ENCODE data around the gene TMEM125.

The TMEM125 gene

DNA sequence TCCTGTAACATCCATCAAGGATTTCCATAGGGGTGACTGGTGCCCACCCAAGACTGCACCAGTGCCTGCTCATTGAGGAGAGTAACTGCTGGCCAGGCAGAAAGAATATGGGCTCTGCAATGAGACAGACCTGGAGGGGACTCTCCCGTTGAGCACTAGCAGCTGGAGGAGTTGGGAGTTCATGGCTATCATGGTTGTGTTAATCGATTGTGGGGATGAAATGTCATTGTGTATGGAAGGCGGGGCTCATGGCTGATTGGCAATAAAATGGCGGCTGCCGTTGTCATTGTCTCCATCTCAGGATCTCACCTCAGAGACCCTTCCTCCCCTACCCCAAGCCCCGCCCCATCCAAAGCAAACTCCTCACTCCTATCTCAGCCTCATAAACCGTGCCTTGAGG, 3.9 kb downstream of the TMEM125 start:
- Histone ChIP-seq H3K4me2 (peak overlapping the region; percentile 65), H3K36me3 (no peaks in the 10 kb centered on the region), H3K9ac (no peak overlapping the region), H3K27me3 (no peaks in the 10 kb centered on the region), H3K27ac (peak overlapping the region; percentile 67), H4K20me1 (no peaks in the 10 kb centered on the region), H3K4me1 (peaks cover 16% of the 10 kb centered on the region), H3K9me3 (no peaks in the 10 kb centered on the region; the same call in 1 of the 2 replicates), H3K4me3 (no peak overlapping the region)
- no peak for TF ChIP-seq Cebpa-rat (IDR thresholded peaks at IDR 0.05)

DNA sequence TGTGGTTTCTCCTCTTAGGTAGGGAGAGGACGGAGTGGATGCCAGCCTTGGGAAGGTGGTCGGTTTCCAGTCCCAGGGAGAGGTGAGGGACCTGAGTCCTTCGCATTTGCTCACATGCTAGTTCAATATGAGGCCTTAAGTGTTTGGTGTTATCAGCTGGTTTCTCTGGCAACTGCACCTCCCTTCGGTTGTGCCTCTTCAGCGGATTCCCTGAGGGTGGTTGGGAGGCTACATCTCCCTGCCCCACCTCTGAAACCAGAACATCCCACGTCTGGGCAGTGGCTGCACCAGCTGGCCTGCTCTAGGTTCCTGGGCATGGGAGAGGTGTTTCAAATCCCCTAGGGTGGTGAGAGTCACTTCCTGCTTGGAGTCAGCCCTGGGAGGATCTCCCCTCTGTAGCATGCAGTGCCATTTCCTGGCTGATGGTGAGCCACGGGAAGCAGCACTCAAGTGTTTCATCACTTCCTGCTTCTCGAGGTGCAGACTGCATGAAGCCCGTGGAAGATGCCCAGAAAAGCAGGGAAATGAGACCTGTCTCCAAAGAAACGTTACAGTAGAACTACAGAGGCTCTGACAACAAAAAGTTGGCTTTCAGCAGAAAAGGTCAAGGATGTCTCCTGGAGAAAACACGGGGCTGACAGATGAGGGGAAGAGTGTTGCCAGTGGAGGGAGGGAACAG, 4.5 kb downstream of the TMEM125 start:
- no peak overlapping the region; the same call in 1 of the 2 replicates for H3K9ac ChIP-seq
- H3K27me3 ChIP-seq: no peaks in the 10 kb centered on the region
- no peaks in the 10 kb centered on the region; the same call in 1 of the 2 replicates for H3K9me3 ChIP-seq
- H3K36me3 ChIP-seq: no peaks in the 10 kb centered on the region
- peak overlapping the region; percentile 67 for H3K27ac ChIP-seq
- H3K4me2 ChIP-seq: peak overlapping the region; percentile 65
- H3K4me1 ChIP-seq: peaks cover 16% of the 10 kb centered on the region
- TF ChIP-seq Cebpa-rat (IDR thresholded peaks at IDR 0.05): no peak
- peak overlapping the region; percentile 6; the same call in 1 of the 2 replicates for H3K4me3 ChIP-seq
- H4K20me1 ChIP-seq: no peaks in the 10 kb centered on the region

DNA sequence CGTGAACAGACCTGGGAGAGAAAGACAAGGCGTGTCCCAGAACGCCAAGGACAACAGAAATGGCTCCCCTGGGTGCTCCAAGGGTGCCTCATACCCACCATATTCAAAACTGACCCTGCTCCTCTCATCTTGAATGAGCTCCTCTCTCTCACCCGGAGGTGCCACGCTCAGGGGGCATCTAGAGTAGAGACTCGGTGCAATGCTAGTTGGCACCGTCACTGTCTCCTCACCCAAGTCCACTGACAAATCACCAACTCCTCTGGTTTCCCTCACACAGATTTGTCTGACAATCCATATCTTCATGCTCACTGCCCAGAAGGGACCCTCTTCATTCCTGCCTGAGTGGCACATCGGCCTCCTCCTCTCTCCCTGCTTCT, 5.0 kb downstream of the TMEM125 start:
- TF ChIP-seq Cebpa-rat (IDR thresholded peaks at IDR 0.05): no peak
- Histone ChIP-seq H3K4me3 (no peak overlapping the region), H3K27me3 (no peaks in the 10 kb centered on the region), H4K20me1 (no peaks in the 10 kb centered on the region), H3K27ac (peak overlapping the region; percentile 67), H3K4me2 (peak overlapping the region; percentile 65), H3K9ac (no peak overlapping the region; the same call in 1 of the 2 replicates), H3K36me3 (no peaks in the 10 kb centered on the region), H3K4me1 (peaks cover 16% of the 10 kb centered on the region), H3K9me3 (no peaks in the 10 kb centered on the region; the same call in 1 of the 2 replicates)

DNA sequence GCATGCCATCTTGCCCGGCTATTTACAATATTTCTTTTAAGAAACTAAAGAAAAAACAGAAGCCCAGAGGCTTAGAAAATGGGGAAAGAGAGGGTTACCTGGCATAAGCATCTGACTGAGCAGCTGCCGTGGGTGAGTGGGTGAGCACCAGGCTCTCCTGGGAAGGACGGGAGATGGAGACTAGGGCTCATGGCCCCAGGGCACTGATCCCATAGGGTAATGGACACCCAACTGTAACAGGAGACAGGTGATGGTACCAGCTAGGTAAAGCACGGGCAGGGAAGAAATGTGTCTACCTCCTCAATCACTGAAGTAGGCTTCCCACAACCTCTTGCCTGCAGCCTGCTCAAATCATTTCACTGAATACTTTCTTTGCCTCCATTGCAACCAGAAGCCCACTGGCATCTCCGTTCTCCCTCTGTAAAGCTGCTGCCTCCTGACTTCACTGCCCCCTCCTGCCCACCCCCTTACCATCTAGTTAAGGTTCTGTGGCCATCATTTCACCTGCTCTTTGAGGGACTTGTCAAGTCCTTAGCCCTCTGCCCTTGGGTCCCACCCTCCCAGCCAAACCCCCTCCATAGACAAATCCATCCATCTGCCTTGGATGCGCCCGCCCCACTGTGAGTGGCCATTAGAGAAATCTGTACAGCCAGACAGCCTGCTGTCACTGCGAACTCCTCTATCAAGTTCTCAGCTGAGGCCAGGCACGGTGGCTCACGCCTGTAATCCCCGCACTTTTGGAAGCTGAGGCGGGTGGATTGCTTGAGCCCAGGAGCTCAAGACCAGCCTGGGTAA, 6.2 kb downstream of the TMEM125 start:
- Histone ChIP-seq H3K27ac (no peak overlapping the region; the same call in 1 of the 2 replicates), H3K9me3 (no peaks in the 10 kb centered on the region; the same call in 1 of the 2 replicates), H3K9ac (no peak overlapping the region), H3K36me3 (no peaks in the 10 kb centered on the region), H3K27me3 (no peaks in the 10 kb centered on the region), H3K4me1 (peaks cover 16% of the 10 kb centered on the region), H3K4me3 (no peak overlapping the region), H4K20me1 (no peaks in the 10 kb centered on the region), H3K4me2 (no peak overlapping the region)
- no peak for TF ChIP-seq Cebpa-rat (IDR thresholded peaks at IDR 0.05)

DNA sequence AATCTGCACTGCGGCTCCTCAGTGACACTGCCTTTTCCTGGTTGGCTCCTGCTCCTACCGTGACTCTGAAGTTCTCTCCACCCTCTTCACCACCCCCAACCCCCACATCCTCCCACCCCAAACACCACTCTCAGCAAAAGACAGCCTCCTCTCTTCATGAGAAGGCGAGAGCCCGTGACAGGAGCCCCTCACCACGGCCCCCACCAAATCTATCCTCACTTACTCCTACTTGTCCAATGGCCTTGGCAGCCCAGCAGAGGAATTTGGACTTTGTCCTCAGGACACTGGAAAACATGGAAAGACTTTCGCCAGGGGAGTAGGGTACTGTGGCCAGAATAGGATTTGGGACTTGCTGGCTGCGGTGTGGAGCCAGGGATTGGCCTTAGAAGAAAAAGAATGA, 6.9 kb downstream of the TMEM125 start:
- H3K9me3 ChIP-seq: no peaks in the 10 kb centered on the region; the same call in 1 of the 2 replicates
- TF ChIP-seq Cebpa-rat (IDR thresholded peaks at IDR 0.05): no peak
- H3K27me3 ChIP-seq: no peaks in the 10 kb centered on the region
- peaks cover 16% of the 10 kb centered on the region for H3K4me1 ChIP-seq
- no peaks in the 10 kb centered on the region for H4K20me1 ChIP-seq
- H3K4me2 ChIP-seq: no peak overlapping the region
- no peak overlapping the region for H3K27ac ChIP-seq
- H3K4me3 ChIP-seq: no peak overlapping the region
- H3K9ac ChIP-seq: no peak overlapping the region
- H3K36me3 ChIP-seq: no peaks in the 10 kb centered on the region

DNA sequence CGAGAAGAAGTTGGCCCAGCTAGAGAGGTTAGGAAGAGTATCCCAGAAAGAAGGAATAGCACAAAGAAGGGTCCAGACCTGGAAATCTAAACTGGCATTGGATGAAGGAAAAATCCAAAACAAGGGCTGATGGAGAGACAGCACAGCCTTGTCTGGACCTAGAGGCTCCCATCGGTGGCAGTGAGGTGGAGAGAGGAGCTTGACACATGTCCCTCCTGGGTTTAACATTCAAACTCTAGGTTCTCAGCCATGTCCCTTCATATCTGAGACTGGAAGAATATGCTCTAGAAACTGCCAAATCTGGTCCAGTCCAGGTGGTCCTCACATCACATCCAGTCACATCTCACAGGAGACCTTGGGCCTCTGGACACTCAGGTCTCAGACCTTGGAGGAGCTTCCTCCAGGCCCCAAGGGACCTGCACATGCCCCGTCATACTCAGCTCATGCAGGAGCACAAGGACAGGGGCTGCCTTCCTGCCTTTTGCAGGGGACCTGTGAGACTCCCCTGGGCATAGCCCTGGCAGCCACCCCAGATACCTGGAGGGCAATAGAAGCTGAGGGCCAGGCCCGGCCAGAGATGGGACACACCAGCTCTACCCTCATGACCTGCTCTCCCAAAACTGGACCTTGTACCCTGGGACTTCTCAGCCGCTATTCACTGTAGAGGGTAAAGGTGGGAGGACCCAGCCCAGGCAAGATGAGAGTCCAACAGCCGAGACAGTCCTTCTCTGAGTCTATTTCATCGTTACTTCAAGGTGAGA, 7.5 kb downstream of the TMEM125 start:
- Histone ChIP-seq H3K9ac (no peak overlapping the region), H3K27me3 (no peaks in the 10 kb centered on the region), H3K4me1 (peaks cover 16% of the 10 kb centered on the region), H3K36me3 (no peaks in the 10 kb centered on the region), H3K4me3 (no peak overlapping the region), H4K20me1 (no peaks in the 10 kb centered on the region), H3K9me3 (no peaks in the 10 kb centered on the region; the same call in 1 of the 2 replicates), H3K27ac (no peak overlapping the region), H3K4me2 (no peak overlapping the region)
- no peak for TF ChIP-seq Cebpa-rat (IDR thresholded peaks at IDR 0.05)

DNA sequence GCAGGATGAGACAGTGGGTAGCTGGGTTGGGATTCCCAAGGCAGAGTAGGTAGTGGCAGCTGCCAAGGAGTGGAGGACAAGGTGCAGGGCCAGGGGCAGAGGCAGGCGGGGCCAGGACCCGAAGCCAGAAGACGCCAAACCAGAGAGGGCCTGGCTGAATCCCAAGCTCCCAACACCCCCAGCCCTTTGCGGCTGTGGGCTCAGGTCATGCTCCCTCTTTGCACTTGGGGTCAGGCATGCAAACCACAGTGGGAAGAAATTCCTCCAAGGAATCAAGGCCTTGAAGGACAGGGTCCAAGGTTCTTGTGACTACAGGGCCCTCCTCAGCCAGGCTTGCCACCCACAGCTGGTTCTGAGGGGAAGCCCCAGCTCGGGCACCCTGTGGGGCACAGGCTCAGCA, 9.4 kb downstream of the TMEM125 start:
- H3K27me3 ChIP-seq: no peaks in the 10 kb centered on the region
- H4K20me1 ChIP-seq: no peaks in the 10 kb centered on the region
- H3K9ac ChIP-seq: no peak overlapping the region
- H3K4me1 ChIP-seq: peaks cover 9% of the 10 kb centered on the region
- no peak for TF ChIP-seq Cebpa-rat (IDR thresholded peaks at IDR 0.05)
- H3K9me3 ChIP-seq: no peaks in the 10 kb centered on the region
- no peaks in the 10 kb centered on the region for H3K36me3 ChIP-seq
- H3K4me2 ChIP-seq: no peak overlapping the region
- no peak overlapping the region for H3K4me3 ChIP-seq
- no peak overlapping the region for H3K27ac ChIP-seq

DNA sequence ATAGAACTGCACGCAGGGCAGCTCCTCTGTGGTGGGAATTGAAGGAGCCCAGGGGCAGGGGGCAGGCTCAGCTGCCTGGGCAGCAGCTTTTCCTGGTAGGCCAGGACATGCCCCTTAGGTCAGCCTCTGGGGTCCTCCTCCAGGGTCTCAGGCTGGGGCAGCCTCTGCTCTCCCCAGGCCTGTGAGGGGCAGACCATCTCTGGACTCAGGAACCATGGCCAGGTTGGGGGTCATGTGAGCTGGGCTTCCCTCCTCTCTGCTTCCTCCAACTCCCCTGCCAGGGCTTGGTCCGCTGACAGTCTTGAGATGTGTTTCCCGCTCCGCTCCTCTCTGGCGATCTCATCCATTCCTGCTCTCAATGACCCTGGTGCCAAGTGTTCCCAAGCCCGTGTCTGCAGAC, 9.9 kb downstream of the TMEM125 start:
- H3K4me1 ChIP-seq: peaks cover 4% of the 10 kb centered on the region
- no peak overlapping the region for H3K4me2 ChIP-seq
- H3K9ac ChIP-seq: no peak overlapping the region
- H3K27me3 ChIP-seq: no peaks in the 10 kb centered on the region
- no peaks in the 10 kb centered on the region for H4K20me1 ChIP-seq
- no peak for TF ChIP-seq Cebpa-rat (IDR thresholded peaks at IDR 0.05)
- H3K36me3 ChIP-seq: no peaks in the 10 kb centered on the region
- H3K27ac ChIP-seq: no peak overlapping the region
- no peak overlapping the region for H3K4me3 ChIP-seq
- H3K9me3 ChIP-seq: no peaks in the 10 kb centered on the region

DNA sequence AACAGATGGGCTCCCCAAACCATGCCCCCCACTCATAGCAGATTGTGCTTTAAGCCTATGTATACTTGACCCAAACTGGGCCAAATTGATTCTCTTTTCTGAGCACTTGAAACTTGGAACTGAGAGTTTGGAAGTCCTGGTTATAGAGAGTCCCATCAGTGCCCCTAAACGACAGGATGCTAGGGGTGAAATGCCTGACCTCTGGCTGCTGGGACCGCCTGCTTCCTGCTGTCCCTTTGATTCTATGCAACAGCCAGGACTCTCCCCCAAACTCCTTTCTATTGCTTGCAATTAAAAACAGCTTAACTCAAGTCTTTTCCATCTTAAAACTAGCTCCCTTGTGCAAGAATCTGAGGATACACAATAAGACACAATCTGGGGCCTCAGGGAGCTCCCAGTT, 10.9 kb downstream of the TMEM125 start:
- no peaks in the 10 kb centered on the region for H3K27me3 ChIP-seq
- H3K4me2 ChIP-seq: no peak overlapping the region
- no peaks in the 10 kb centered on the region for H3K36me3 ChIP-seq
- no peak overlapping the region for H3K27ac ChIP-seq
- no peaks in the 10 kb centered on the region for H3K9me3 ChIP-seq
- TF ChIP-seq Cebpa-rat (IDR thresholded peaks at IDR 0.05): no peak
- no peaks in the 10 kb centered on the region for H4K20me1 ChIP-seq
- no peak overlapping the region for H3K9ac ChIP-seq
- no peak overlapping the region for H3K4me3 ChIP-seq
- peaks cover 8% of the 10 kb centered on the region; the same call in 1 of the 2 replicates for H3K4me1 ChIP-seq

All from BLaER1 (cell line).